NCI-H187 (cell line): ENCODE measurements around the gene SMARCB1.

Experiments
- DNase-seq, 2 experiments: peaks; one replicate each; lab custom pipeline; 2025; lab: John Stamatoyannopoulos, UW

Gene SMARCB1

GRCh38 chr22:23803001-23803819 lies 16.4 kb downstream of the SMARCB1 start:
- DNase-seq: no peak

GRCh38 chr22:23804781-23805291 lies 18.1 kb downstream of the SMARCB1 start:
- DNase-seq: no peak

- DNase-seq: no peak
Observed at GRCh38 chr22:23806837-23807236, 20.1 kb downstream of the SMARCB1 start.

GRCh38 chr22:23812378-23812777 lies 25.6 kb downstream of the SMARCB1 start:
- DNase-seq: no peak

GRCh38 chr22:23815541-23816155 lies 28.9 kb downstream of the SMARCB1 start:
- no peak for DNase-seq

GRCh38 chr22:23816156-23816976 lies 29.6 kb downstream of the SMARCB1 start:
- no peak for DNase-seq

GRCh38 chr22:23817146-23817545 lies 30.4 kb downstream of the SMARCB1 start:
- no peak for DNase-seq

- no peak for DNase-seq
Observed at GRCh38 chr22:23818541-23818940, 31.8 kb downstream of the SMARCB1 start.

- DNase-seq: no peak
Observed at GRCh38 chr22:23820748-23821211, 34.0 kb downstream of the SMARCB1 start.

- no peak for DNase-seq
Observed at GRCh38 chr22:23822101-23822671, 35.4 kb downstream of the SMARCB1 start.

- DNase-seq: no peak
Observed at GRCh38 chr22:23823331-23823791, 36.6 kb downstream of the SMARCB1 start.

GRCh38 chr22:23824476-23825245 lies 37.9 kb downstream of the SMARCB1 start:
- no peak for DNase-seq

- DNase-seq: no peak
Observed at GRCh38 chr22:23825246-23825905, 38.6 kb downstream of the SMARCB1 start.

GRCh38 chr22:23826510-23827350 lies 40.0 kb downstream of the SMARCB1 start:
- no peak for DNase-seq

- DNase-seq: no peak
Observed at GRCh38 chr22:23827351-23827995, 40.7 kb downstream of the SMARCB1 start.

GRCh38 chr22:23828800-23829680 lies 42.3 kb downstream of the SMARCB1 start:
- DNase-seq: no peak

GRCh38 chr22:23829845-23830372 lies 43.1 kb downstream of the SMARCB1 start:
- DNase-seq: no peak

- DNase-seq: no peak
Observed at GRCh38 chr22:23831261-23831660, 44.5 kb downstream of the SMARCB1 start.
